Superior temporal gyrus (tissue), 1 donor: ENCODE data around the gene ISCU.
"Not testable (repeated sequence)": the region's sequence is repeated elsewhere in the genome, so short reads cannot be mapped to it uniquely, and the experiment has no call there.

ENCODE experiments used
- DNase-seq: peaks from one replicate; pipeline ENCODE4 v3.0.0-alpha.2; 2016; ENCODE audit errors: extremely low spot score

Gene ISCU

DNA sequence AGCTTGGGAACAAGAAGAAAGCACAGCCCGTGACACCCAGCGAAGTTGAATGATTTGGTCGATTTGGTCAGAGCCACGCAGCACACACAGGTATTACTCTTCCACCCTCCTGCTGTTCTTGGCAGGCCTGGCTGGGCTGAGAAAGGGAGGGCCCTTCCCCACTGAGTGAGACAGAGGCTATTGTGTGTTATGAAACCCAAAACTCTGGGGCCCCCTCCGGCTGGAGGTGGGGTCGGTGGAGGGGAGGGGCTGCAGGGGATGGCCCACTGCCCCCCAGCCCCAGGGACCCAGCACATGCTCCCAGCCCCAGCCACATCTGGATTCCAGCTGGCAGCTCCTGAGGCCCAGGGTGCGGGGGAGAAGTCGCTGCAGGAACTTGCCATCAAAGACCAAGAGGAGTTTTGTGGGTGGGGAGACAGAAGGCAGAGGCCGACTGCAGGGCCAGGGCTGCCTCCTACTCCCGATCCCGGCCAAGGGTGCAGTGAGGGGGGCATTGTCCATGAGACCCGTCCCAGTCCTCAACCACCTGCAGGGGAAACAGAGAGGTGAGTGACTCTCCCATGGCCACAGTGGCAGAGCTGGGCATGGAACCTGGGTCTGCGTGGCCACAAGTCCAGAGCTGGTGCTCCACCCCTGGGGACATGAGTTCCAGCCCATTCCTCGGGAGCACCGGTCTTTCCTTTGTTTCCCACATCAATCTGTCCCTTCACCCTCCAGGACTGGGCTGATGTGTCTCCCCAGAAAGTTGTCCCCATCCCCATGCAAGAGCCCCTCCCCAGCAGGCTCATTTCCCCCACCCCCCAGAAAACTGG lies 26.8 kb downstream of the ISCU start:
- DNase-seq: no peak

DNA sequence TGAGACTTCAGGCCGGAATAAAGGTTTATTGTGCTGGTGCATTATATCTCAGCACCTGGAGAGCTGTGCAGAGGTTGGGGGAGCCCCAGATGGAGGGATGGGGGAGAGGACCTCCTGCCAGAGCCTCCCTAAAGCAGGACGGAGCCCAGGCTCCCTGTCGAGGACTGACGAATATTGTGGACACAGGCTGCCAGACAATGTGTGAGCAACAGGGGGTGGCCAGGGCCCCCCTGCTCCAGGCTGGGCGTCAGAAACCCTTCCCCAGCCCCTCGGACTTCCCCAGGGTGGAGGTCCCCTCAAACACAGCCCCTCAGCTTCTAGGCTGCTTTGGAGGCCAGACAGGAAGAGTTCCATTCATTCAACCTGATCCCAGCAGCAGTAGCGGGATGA lies 27.4 kb downstream of the ISCU start:
- DNase-seq: no peak

DNA sequence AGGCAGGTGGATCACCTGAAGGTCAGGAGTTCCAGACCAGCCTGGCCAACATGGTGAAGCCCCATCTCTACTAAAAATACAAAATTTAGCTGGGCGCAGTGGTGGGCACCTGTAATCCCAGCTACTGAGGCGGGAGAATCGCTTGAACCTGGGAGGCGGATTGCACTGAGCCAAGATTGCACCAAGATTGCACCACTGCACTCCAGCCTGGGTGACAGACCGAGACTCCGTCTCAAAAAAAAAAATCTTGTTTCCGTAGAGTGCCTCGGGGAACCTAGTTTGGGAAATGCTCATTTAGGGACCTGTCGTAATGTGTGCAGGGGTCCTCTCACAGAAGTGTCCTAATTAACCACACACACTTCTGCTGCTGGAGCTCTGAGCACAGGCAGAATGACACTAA lies 28.1 kb downstream of the ISCU start:
- DNase-seq: not testable (repeated sequence)

- no peak for DNase-seq
Measured at GRCh38 chr12:108591267-108591980, 29.0 kb downstream of the ISCU start.

DNA sequence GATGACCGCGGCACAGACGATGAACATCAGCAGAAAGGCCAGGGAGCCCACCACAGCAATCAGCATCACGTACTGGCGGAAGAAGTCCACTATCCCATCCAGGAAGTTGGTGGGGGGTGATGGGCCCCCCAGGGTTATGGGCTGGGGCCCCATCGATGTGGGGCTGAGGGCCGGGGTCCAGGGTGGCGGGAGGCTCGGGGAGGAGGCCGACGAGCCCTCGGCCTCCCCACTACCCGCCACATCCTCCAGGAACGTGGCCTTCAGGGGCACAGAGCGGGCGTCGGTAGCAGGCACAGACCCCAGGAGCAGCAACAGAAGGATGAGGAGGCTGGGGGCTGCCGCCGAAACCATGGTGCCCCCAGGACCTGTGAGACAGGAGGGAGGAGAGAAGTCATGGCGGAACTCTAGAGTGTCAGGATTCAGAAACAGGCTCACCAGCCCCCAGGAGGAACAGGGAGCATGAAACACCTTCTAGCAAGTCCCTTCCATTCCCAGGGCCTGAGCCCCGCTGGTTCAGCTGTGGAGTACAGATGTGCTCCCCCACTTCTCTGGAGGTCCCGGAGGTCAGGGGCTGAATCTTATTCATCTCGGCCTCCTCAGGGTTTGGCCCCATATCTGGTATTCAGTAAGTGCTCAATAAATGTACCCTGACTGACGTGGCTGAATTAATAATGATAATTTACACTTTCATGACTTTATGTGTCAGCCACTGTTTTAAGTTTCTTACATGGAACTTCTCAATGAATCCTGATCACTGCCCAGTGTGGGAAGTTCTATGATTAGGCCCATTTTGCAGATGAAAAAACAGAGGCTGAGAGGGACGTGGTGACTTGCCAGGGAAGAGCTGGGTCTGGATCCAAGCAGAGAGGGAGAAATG lies 29.9 kb downstream of the ISCU start:
- no peak for DNase-seq

DNA sequence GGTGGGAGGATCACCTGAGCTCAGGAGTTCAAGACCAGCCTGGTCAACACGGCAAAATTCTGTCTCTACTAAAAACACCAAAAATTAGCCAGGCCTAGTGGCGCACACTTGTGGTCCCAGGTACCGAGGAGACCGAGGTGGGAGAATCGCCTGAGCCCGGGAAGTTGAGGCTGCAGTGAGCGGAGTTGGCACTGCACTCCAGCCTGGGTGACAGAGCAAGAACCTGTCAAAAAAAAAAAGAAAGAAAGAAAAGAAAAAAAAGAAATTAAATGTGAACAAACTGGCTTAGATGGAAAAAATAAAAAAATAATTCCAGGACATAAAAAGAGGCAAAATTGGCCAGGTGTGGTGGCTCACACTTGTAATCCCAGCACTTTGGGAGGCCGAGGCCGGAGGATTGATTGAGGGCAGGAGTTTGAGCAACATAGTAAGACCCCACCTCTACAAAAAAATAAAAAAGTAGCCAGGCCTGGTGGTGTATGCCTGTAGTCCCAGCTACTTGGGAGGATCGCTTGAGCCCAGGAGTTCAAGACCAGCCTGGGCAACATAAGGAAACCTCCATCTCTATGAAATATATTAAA lies 32.0 kb downstream of the ISCU start:
- DNase-seq: no peak

DNA sequence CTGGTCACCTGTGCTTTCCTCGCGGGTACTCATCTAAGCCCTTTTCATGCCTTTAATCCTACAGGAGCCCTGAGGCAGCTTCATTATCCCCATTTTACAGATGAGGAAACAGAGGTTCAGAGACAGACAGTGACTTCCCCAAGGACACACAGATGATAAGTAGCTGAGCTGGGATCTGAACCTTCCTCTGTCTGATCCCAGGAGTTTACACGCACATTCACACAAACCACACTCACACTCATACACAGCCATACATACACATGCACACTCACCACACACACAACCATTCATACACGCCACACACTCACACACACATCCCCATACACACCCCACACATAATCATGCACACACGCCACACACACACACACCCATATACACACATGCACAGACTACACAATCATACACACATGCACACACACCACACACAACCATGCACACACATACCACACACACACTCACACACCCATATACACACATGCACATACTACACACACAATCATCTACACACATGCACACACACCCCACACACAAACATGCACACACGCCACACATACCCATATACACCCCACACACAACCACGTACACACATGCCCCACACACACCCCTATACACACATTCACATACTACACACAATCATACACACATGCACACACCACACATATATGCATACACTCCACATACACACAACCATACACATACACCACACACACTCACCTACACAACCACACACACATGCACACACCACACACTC lies 32.7 kb downstream of the ISCU start:
- no peak for DNase-seq

- no peak for DNase-seq
Measured at GRCh38 chr12:108595711-108596647, 33.6 kb downstream of the ISCU start.

DNA sequence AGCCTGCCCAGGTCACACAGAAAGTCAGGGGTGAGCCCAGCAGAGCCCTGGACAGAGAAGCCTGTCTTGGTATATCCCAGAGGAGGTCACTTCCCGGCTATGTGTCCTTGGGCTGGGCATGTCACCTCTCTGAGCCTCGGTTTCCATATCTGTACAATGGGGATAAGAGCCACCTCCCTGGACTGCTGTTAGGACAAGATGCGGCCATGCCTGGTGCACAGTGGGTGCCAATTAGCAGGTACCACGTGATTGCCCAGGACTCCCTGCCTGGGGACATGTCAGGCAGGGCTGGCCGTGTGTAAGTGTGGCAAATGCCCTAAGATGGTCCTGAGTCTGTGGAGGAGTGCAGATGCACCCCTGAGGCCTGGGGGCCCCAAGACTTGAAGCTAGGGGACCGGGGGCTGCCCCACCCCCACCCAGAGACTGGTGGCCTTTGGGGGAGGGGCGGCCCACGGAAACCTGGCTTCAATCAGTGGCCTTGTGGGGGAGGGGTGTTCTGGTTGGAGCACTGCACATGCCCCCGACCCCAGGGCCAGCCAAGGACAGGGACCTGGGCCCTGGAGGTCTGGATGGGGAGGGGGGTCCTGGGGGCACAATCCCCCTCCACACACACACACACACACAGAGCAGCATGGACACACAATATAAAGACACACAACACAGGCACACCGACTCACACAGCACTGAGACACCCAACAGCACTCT lies 34.6 kb downstream of the ISCU start:
- DNase-seq: no peak

DNA sequence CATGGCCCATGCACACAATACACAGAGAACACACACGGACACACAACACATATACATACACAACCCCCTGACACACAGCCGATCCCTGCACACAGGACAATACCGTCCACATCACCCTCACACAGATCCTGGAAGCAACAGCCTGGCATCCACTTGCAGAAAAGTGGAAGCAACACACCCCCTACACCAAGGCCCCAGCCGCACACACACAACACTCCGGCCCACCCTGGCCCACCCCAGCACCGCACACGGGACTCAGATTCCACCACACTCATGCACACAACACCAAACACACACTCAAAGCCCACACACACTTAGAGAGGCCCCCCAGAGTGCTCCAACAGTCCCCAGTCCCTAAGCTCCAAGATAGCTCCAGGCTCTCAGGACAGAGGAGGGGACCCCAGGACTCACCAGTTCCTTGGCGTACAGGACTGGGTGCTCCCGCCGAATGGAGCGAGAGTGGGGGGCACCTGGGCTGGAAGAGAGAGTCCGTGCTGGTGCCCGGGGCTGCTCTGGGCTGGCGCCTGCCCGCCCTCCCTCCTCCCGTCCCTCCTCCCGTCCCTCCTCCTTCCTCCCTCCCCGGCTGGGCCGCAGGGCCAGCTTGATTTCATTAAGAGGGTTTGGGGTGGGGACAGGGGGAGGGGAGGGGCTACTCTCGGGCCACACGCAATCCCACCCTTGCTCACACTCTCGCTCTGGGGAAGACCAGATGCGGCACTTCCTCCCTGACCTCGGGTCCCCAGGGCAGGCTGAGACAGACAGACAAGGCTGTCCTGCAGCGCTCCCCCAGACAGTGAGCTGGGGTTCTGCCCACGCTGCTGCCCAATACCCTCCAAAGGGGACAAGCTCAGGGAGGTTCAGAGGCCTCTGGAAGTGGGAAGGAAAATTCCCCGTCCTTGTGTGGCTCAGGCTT lies 35.4 kb downstream of the ISCU start, which contains the start of gene TMEM119:
TMEM119 (minus strand) TSS at position 526 of the 913 bp plus-strand sequence. CDS start 5,701 bp downstream, outside the sequence.
- no peak for DNase-seq

GRCh38 chr12:108598553-108599250 lies 36.3 kb downstream of the ISCU start:
- DNase-seq: no peak

- DNase-seq: no peak
Measured at GRCh38 chr12:108599541-108599940, 37.1 kb downstream of the ISCU start.

- DNase-seq: no peak
Measured at GRCh38 chr12:108599948-108600701, 37.7 kb downstream of the ISCU start.

DNA sequence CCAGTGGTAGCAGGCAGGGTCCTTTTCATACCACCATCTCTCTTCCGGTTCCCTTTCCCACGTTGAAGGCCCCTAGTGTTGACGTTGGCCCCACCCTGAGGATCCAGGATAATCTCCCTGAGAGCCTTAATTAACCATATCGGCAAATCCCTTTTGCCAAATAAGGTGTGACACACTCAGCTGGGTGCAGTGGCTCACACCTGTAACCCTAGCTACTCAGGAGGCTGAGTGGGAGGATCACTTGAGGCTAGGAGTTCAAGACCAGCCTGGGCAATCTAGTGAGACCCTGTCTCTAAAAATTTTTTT lies 38.3 kb downstream of the ISCU start:
- DNase-seq: no peak

DNA sequence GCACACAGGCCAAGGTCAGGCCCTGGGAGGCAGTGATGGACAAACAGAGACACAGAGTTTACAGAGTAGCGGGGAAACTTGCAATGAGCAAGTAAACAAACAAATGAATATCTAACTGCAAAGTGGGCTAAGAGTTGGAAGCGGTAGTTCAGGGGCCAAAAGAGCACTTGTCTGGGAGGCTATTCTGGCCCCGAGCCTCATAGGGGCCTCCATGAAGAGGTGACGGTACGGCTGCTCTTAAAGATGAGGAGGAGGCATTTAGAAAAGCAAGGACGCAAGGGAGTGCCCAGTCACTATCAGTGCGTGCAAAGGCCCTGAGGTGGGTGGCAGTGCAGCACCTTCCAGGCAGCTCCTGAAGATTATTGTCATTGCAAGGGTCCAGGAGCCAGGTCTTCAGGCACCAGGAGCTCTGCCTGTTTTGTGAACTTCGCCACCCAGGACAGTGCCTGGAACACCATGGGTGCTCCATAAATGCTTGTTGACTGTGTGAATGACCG lies 39.9 kb downstream of the ISCU start:
- DNase-seq: no peak

GRCh38 chr12:108602976-108603704 lies 40.7 kb downstream of the ISCU start:
- DNase-seq: no peak
